Loucy (cell line): ENCODE measurements around the gene PRDM8.

Source experiments
- CTCF ChIP-seq: fragments of 200-600 bp; sonication (generic); conservative IDR thresholded peaks from 2 replicates; pipeline ENCODE4 v1.5.1; 2014; ENCODE audit warnings: mild to moderate bottlenecking, antibody characterized with exemption, low read length
- EZH2phosphoT487 ChIP-seq: fragments of 200-600 bp; IDR thresholded peaks from 2 replicates; pipeline ENCODE4 v1.6.1; 2018; ENCODE audit warnings: antibody characterized with exemption, mild to moderate bottlenecking, moderate library complexity, borderline replicate concordance

GRCh38 chr4:80216100-80216761 is 18.9 kb downstream of the PRDM8 start:
- TF ChIP-seq CTCF (no peak), EZH2phosphoT487 (no peak)
